ENCODE data around the gene AP2B1. TPM values are rescaled to one million over a fixed set of nuclear protein-coding genes. Genes with fewer than 3 reads are reported as not detected.
"Not testable (repeated sequence)": the region's sequence is repeated elsewhere in the genome, so short reads cannot be mapped to it uniquely, and the experiment has no call there.

Gene AP2B1
- total RNA-seq, 2 experiments from 2014 or later, result 166 to 184 TPM

DNA sequence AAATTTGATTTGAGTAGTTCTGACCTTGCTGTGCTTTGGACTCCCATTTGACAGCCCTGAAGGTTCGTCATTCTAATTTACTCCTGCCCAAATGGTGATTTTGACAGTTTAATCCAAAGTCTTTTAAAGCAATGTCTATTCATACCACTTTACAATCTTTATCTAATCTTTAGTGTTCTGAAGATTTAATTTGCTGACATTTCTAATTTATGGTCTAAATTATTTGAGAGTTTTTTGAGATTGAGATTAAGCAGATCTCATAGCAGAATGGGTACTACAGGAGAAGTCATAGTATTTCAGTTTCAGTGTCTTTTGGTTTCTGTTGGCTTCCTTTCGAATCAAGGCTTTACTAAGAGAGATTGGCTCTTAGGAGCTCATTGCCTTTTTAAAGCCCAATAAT lies 111.7 kb downstream of the AP2B1 start:
- no peaks in the 10 kb centered on the region for H3K27me3 Mint-ChIP-seq
- H3K27ac Mint-ChIP-seq, result no peak overlapping the region
- no peaks in the 10 kb centered on the region for H3K4me1 Mint-ChIP-seq
- no peaks in the 10 kb centered on the region for H3K9me3 Mint-ChIP-seq (ENCODE audit: low read depth)
- CTCF ChIA-PET, result no interaction called here
- H3K36me3 Mint-ChIP-seq, result peaks cover 44% of the 10 kb centered on the region
- H3K4me3 Mint-ChIP-seq, result no peak overlapping the region
- no peak for ATAC-seq
- no peak for DNase-seq

DNA sequence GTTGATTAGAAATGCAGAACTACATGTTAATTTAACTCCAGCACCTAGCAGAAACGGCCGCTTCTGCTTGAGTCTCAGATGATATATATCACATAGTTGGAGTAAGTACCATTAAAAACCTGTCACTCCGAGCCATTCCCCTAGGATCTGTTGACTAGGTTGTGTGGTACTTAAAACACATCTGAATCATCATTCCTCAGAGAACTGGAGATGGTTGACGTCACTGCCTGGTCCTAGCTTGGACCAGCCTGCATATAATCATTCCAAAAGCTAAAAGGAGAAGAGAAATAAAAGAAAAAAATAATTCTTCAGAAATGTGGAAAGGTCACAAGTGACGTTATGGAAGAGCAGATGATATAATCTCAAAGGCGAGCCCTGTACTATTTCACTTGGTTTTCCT lies 113.0 kb downstream of the AP2B1 start:
- Mint-ChIP-seq H3K9me3 (ENCODE audit: low read depth) (no peaks in the 10 kb centered on the region), H3K4me1 (peaks cover 4% of the 10 kb centered on the region), H3K27me3 (no peaks in the 10 kb centered on the region), H3K27ac (no peak overlapping the region), H3K36me3 (peaks cover 37% of the 10 kb centered on the region), H3K4me3 (no peak overlapping the region)
- ATAC-seq (no peak), DNase-seq (no peak)
- CTCF ChIA-PET, result no interaction called here

DNA sequence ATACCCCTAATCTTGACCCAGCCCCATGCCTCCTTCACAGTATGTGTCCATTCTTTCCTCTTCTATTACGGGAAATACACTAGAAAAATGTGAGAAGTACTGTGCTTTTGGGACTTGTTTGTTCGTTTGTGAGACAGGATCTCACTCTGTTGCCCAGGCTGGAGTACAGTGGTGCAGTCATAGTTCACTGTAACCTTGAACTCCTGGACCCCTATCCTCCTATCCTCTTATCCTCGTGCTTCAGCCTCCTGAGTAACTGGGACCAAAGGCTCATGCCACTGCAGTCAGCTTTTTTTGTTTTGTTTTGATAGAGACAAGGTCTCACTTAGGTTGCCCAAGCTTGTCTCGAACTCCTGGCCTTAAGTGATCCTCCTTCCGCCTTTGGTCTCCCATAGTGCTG lies 114.4 kb downstream of the AP2B1 start:
- Mint-ChIP-seq H3K36me3 (peaks cover 34% of the 10 kb centered on the region), H3K27me3 (no peaks in the 10 kb centered on the region), H3K9me3 (ENCODE audit: low read depth) (no peaks in the 10 kb centered on the region), H3K27ac (no peak overlapping the region), H3K4me1 (peaks cover 5% of the 10 kb centered on the region), H3K4me3 (no peak overlapping the region)
- CTCF ChIA-PET, result no interaction called here
- DNase-seq (no peak), ATAC-seq (no peak)

GRCh38 chr17:35703308-35703707 lies 116.2 kb downstream of the AP2B1 start:
- H3K27me3 Mint-ChIP-seq; H3K27ac Mint-ChIP-seq; DNase-seq; CTCF ChIA-PET; H3K4me1 Mint-ChIP-seq; ATAC-seq; H3K4me3 Mint-ChIP-seq; H3K9me3 Mint-ChIP-seq (ENCODE audit: low read depth): not testable (repeated sequence)
- peaks cover 32% of the 10 kb centered on the region for H3K36me3 Mint-ChIP-seq

DNA sequence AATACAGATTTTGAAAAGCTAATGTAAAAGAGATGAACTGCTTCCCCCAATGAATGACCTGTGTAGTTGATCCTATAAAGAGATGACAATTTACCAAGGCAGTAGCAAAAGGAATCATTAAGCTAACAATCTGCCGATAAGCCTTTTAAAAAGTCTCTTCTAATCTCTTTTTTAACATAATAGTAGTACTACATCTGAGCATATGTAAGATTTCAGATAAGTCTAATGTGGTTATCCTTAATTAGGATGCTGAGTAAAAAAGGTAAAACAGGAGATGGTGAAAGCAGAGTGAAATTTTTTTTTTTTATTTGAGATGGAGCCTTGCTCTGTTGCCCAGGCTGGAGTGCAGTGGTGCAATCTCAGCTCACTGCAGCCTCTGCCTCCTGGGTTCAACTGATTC lies 118.1 kb downstream of the AP2B1 start:
- ATAC-seq, result no peak
- Mint-ChIP-seq H3K27me3 (no peaks in the 10 kb centered on the region), H3K4me1 (peaks cover 11% of the 10 kb centered on the region), H3K27ac (no peak overlapping the region), H3K36me3 (peaks cover 32% of the 10 kb centered on the region), H3K4me3 (no peak overlapping the region), H3K9me3 (ENCODE audit: low read depth) (no peaks in the 10 kb centered on the region)
- DNase-seq, result no peak
- CTCF ChIA-PET, result interaction anchor here (0.7 to 1.4 kb wide), 3 partner anchors 8 to 72 kb away, joined by 3 to 5 read pairs (median 3); no protein-coding TSS in a partner anchor

DNA sequence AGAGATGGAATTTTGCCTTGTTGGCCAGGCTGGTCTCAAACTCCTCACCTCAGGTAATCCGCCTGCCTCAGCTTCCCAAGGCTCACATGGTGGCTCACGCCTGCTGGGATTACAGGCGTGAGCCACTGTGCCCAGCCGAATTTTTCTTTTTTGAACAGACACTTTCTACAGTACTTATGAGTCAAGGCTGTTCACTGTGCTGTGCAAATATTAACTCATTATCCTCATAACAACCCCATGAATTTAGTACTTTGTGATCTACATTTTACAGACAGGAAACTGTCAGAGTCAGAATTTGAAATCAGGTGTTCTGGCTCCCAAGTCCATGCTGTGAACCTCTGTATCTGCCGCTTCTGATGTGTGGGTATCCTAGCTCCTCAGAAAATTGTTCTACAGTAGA lies 118.6 kb downstream of the AP2B1 start:
- peaks cover 33% of the 10 kb centered on the region for H3K36me3 Mint-ChIP-seq
- no peak overlapping the region for H3K27ac Mint-ChIP-seq
- no peaks in the 10 kb centered on the region for H3K27me3 Mint-ChIP-seq
- H3K4me1 Mint-ChIP-seq, result peaks cover 11% of the 10 kb centered on the region
- ATAC-seq, result no peak
- no peaks in the 10 kb centered on the region for H3K9me3 Mint-ChIP-seq (ENCODE audit: low read depth)
- CTCF ChIA-PET, result interaction anchor here (1.2 to 1.4 kb wide), 2 partner anchors 8 to 71 kb away, joined by 3 to 5 read pairs; no protein-coding TSS in a partner anchor
- H3K4me3 Mint-ChIP-seq, result no peak overlapping the region
- no peak for DNase-seq

- Mint-ChIP-seq H3K27me3 (no peaks in the 10 kb centered on the region), H3K4me1 (peaks cover 13% of the 10 kb centered on the region), H3K4me3 (no peak overlapping the region), H3K9me3 (ENCODE audit: low read depth) (no peaks in the 10 kb centered on the region), H3K36me3 (peaks cover 23% of the 10 kb centered on the region), H3K27ac (no peak overlapping the region)
- ATAC-seq, result no peak
- no peak for DNase-seq
- CTCF ChIA-PET, result interaction anchor here (1.1 to 1.4 kb wide), 2 partner anchors 39 to 56 kb away, joined by 5 read pairs; no protein-coding TSS in a partner anchor
Measured at GRCh38 chr17:35708149-35708548, 121.0 kb downstream of the AP2B1 start.

DNA sequence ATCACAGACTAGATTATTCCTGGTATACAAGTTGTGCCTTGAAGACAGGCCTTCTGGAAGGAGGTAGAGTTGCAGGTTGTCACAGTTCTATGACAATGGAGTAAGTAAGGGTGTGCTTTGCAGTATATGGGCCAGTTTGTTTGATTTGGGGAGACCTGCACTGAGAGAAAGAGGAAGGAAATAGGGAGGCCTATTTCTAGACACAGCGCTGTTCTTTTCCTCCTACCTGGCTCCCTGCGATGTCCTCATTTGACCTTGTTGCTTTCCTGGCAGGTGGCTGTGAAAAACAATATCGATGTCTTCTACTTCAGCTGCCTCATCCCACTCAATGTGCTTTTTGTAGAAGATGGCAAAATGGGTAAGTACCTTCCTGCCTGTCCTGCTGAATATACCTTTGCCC lies 121.8 kb downstream of the AP2B1 start:
- DNase-seq (no peak), ATAC-seq (no peak)
- no peaks in the 10 kb centered on the region for H3K27me3 Mint-ChIP-seq
- H3K9me3 Mint-ChIP-seq (ENCODE audit: low read depth), result no peaks in the 10 kb centered on the region
- no peak overlapping the region for H3K27ac Mint-ChIP-seq
- H3K4me1 Mint-ChIP-seq, result peaks cover 13% of the 10 kb centered on the region
- CTCF ChIA-PET, result interaction anchor here (1.1 to 1.7 kb wide), 3 partner anchors 39 to 56 kb away, joined by 5 to 7 read pairs (median 5); no protein-coding TSS in a partner anchor
- H3K36me3 Mint-ChIP-seq, result peaks cover 19% of the 10 kb centered on the region
- no peak overlapping the region for H3K4me3 Mint-ChIP-seq

- ATAC-seq (no peak), DNase-seq (no peak)
- Mint-ChIP-seq H3K4me3 (no peak overlapping the region), H3K27me3 (no peaks in the 10 kb centered on the region), H3K9me3 (ENCODE audit: low read depth) (no peaks in the 10 kb centered on the region), H3K36me3 (peaks cover 19% of the 10 kb centered on the region), H3K4me1 (peaks cover 11% of the 10 kb centered on the region), H3K27ac (no peak overlapping the region)
- CTCF ChIA-PET, result interaction anchor here (1.1 to 1.7 kb wide), 3 partner anchors 31 to 55 kb away, joined by 3 to 7 read pairs (median 4); no protein-coding TSS in a partner anchor
Measured at GRCh38 chr17:35709874-35710273, 122.8 kb downstream of the AP2B1 start.

- CTCF ChIA-PET, result interaction anchor here (0.7 to 1.7 kb wide), 4 partner anchors 32 to 94 kb away, joined by 3 to 7 read pairs (median 3); no protein-coding TSS in a partner anchor
- no peaks in the 10 kb centered on the region for H3K9me3 Mint-ChIP-seq (ENCODE audit: low read depth)
Measured at GRCh38 chr17:35710950-35711349, 123.8 kb downstream of the AP2B1 start.

GRCh38 chr17:35713069-35713728 lies 126.1 kb downstream of the AP2B1 start:
- no peak overlapping the region for H3K4me3 Mint-ChIP-seq
- DNase-seq (no peak), ATAC-seq (no peak)
- no peak overlapping the region for H3K27ac Mint-ChIP-seq
- CTCF ChIA-PET, result interaction anchor here (1.1 to 1.5 kb wide), 4 partner anchors 8 to 51 kb away, joined by 3 to 5 read pairs (median 5); no protein-coding TSS in a partner anchor
- H3K4me1 Mint-ChIP-seq, result peaks cover 6% of the 10 kb centered on the region
- no peaks in the 10 kb centered on the region for H3K9me3 Mint-ChIP-seq (ENCODE audit: low read depth)
- H3K27me3 Mint-ChIP-seq, result no peaks in the 10 kb centered on the region
- H3K36me3 Mint-ChIP-seq, result peaks cover 24% of the 10 kb centered on the region

More at GRCh38 chr17:35710950-35711349, 123.8 kb downstream of the AP2B1 start:
- H3K27me3 Mint-ChIP-seq, result no peaks in the 10 kb centered on the region
- H3K4me1 Mint-ChIP-seq, result peaks cover 8% of the 10 kb centered on the region
- H3K4me3 Mint-ChIP-seq, result no peak overlapping the region
- H3K36me3 Mint-ChIP-seq, result peaks cover 19% of the 10 kb centered on the region
- H3K27ac Mint-ChIP-seq, result no peak overlapping the region
- ATAC-seq (no peak), DNase-seq (no peak)

DNA sequence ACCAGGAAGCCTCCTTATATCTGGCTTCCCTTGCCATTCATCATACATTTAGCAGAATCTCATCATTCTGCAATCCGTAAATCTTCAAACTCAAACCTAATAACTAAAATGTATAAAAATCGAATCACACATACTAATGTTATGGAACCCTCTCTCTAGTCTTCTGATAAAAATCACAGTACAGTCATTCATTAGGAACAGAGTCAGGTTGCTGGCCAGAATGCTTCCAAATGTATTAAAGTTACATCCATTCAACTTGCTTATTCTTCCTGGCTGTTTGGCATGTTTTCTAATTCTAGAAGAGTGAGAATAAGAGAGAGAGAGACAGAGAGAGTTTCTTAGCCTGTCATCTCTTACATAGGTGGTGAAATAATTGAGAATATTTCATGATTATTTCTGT lies 127.9 kb downstream of the AP2B1 start:
- H3K9me3 Mint-ChIP-seq (ENCODE audit: low read depth), result no peaks in the 10 kb centered on the region
- no peak overlapping the region for H3K27ac Mint-ChIP-seq
- peaks cover 21% of the 10 kb centered on the region for H3K36me3 Mint-ChIP-seq
- CTCF ChIA-PET, result no interaction called here
- no peaks in the 10 kb centered on the region for H3K27me3 Mint-ChIP-seq
- no peak overlapping the region for H3K4me3 Mint-ChIP-seq
- no peak for DNase-seq
- peaks cover 2% of the 10 kb centered on the region for H3K4me1 Mint-ChIP-seq
- no peak for ATAC-seq

GRCh38 chr17:35715416-35715815 lies 128.3 kb downstream of the AP2B1 start:
- no peaks in the 10 kb centered on the region for H3K9me3 Mint-ChIP-seq (ENCODE audit: low read depth)
- DNase-seq, result no peak
- no peak for ATAC-seq
- H3K4me1 Mint-ChIP-seq, result peaks cover 2% of the 10 kb centered on the region
- no peak overlapping the region for H3K4me3 Mint-ChIP-seq
- CTCF ChIA-PET, result no interaction called here
- H3K27me3 Mint-ChIP-seq, result no peaks in the 10 kb centered on the region
- peaks cover 21% of the 10 kb centered on the region for H3K36me3 Mint-ChIP-seq
- no peak overlapping the region for H3K27ac Mint-ChIP-seq

GRCh38 chr17:35716173-35716572 lies 129.1 kb downstream of the AP2B1 start:
- H3K4me3 Mint-ChIP-seq, result no peak overlapping the region
- CTCF ChIA-PET, result no interaction called here
- H3K27me3 Mint-ChIP-seq, result no peaks in the 10 kb centered on the region
- peaks cover 2% of the 10 kb centered on the region for H3K4me1 Mint-ChIP-seq
- H3K27ac Mint-ChIP-seq, result no peak overlapping the region
- no peaks in the 10 kb centered on the region for H3K9me3 Mint-ChIP-seq (ENCODE audit: low read depth)
- ATAC-seq (no peak), DNase-seq (no peak)
- peaks cover 21% of the 10 kb centered on the region for H3K36me3 Mint-ChIP-seq

All from activated CD8-positive, alpha-beta memory T cell treated with anti-CD3 and anti-CD28 coated beads, Interleukin-2, amount 10 ng/mL, durations not matched to agents 7 days and 5 days (primary cell).